ENCODE results near the gene CALY.
A peak's percentile ranks its signal among the peaks of the same experiment; 100 is the strongest.
"Not testable (repeated sequence)": the region's sequence is repeated elsewhere in the genome, so short reads cannot be mapped to it uniquely, and the experiment has no call there.

Gene CALY

GRCh38 chr10:133370030-133370786, 33.5 kb upstream of the CALY start:
- no peak overlapping the region for H2AFZ ChIP-seq (ENCODE audit: low read length)
- peaks cover 8% of the 10 kb centered on the region; the same call in 1 of the 2 replicates for H3K36me3 ChIP-seq (ENCODE audit: insufficient read depth, low read length)
- H3K9ac ChIP-seq (ENCODE audit: low read depth, low read length, poor library complexity, severe bottlenecking): no peak overlapping the region
- H3K79me2 ChIP-seq (ENCODE audit: insufficient read depth, low read length): peaks cover 19% of the 10 kb centered on the region
- H3K4me2 ChIP-seq (ENCODE audit: low read depth, low read length, poor library complexity, severe bottlenecking): peak overlapping the region; percentile 25
- TF ChIP-seq EZH2phosphoT487 (IDR thresholded peaks at IDR 0.05; ENCODE audit: borderline replicate concordance) (no peak), CTCF (conservative IDR thresholded peaks at IDR 0.05; ENCODE audit: low read length) (no peak)
- no peaks in the 10 kb centered on the region; the same call in 1 of the 2 replicates for H3F3A ChIP-seq (ENCODE audit: low read depth)
- H4K20me1 ChIP-seq (ENCODE audit: insufficient read depth, low read length, poor library complexity, severe bottlenecking): peaks cover 6% of the 10 kb centered on the region
- no peak overlapping the region for H3K4me3 ChIP-seq (ENCODE audit: low read length, poor library complexity, severe bottlenecking)
- no peaks in the 10 kb centered on the region for H3K27me3 ChIP-seq (ENCODE audit: insufficient read depth, low read length, poor library complexity, severe bottlenecking)
- H3K9me2 ChIP-seq (replicated peaks; ENCODE audit: low read depth, low read length): no peaks in the 10 kb centered on the region
- peaks cover 20% of the 10 kb centered on the region for H3K4me1 ChIP-seq (ENCODE audit: insufficient read depth, low read length, poor library complexity, severe bottlenecking)
- no peaks in the 10 kb centered on the region for H3K9me3 ChIP-seq (ENCODE audit: insufficient read depth, low read depth, low read length)

GRCh38 chr10:133368153-133368552, 31.5 kb upstream of the CALY start:
- Histone ChIP-seq H3K9me3 (ENCODE audit: insufficient read depth, low read depth, low read length) (no peaks in the 10 kb centered on the region), H3K79me2 (ENCODE audit: insufficient read depth, low read length) (peaks cover 19% of the 10 kb centered on the region), H3K4me2 (ENCODE audit: low read depth, low read length, poor library complexity, severe bottlenecking) (no peak overlapping the region), H3K9me2 (replicated peaks; ENCODE audit: low read depth, low read length) (no peaks in the 10 kb centered on the region), H3K4me3 (ENCODE audit: low read length, poor library complexity, severe bottlenecking) (no peak overlapping the region), H3K4me1 (ENCODE audit: insufficient read depth, low read length, poor library complexity, severe bottlenecking) (peaks cover 11% of the 10 kb centered on the region), H4K20me1 (ENCODE audit: insufficient read depth, low read length, poor library complexity, severe bottlenecking) (peaks cover 6% of the 10 kb centered on the region), H3F3A (ENCODE audit: low read depth) (no peaks in the 10 kb centered on the region), H3K9ac (ENCODE audit: low read depth, low read length, poor library complexity, severe bottlenecking) (peak overlapping the region; percentile 12), H3K27me3 (ENCODE audit: insufficient read depth, low read length, poor library complexity, severe bottlenecking) (no peaks in the 10 kb centered on the region), H3K36me3 (ENCODE audit: insufficient read depth, low read length) (peaks cover 17% of the 10 kb centered on the region; the same call in 1 of the 2 replicates), H2AFZ (ENCODE audit: low read length) (no peak overlapping the region)
- TF ChIP-seq EZH2phosphoT487 (IDR thresholded peaks at IDR 0.05; ENCODE audit: borderline replicate concordance): no peak
- TF ChIP-seq CTCF (conservative IDR thresholded peaks at IDR 0.05; ENCODE audit: low read length): no peak

GRCh38 chr10:133367461-133367860, 30.8 kb upstream of the CALY start:
- not testable (repeated sequence) for H4K20me1 ChIP-seq (ENCODE audit: insufficient read depth, low read length, poor library complexity, severe bottlenecking); H3K4me3 ChIP-seq (ENCODE audit: low read length, poor library complexity, severe bottlenecking); H3K27me3 ChIP-seq (ENCODE audit: insufficient read depth, low read length, poor library complexity, severe bottlenecking); H3K9ac ChIP-seq (ENCODE audit: low read depth, low read length, poor library complexity, severe bottlenecking); H3F3A ChIP-seq (ENCODE audit: low read depth); H2AFZ ChIP-seq (ENCODE audit: low read length); H3K9me3 ChIP-seq (ENCODE audit: insufficient read depth, low read depth, low read length); H3K9me2 ChIP-seq (replicated peaks; ENCODE audit: low read depth, low read length); H3K4me2 ChIP-seq (ENCODE audit: low read depth, low read length, poor library complexity, severe bottlenecking)
- peaks cover 10% of the 10 kb centered on the region for H3K4me1 ChIP-seq (ENCODE audit: insufficient read depth, low read length, poor library complexity, severe bottlenecking)
- peaks cover 22% of the 10 kb centered on the region; the same call in 1 of the 2 replicates for H3K36me3 ChIP-seq (ENCODE audit: insufficient read depth, low read length)
- peaks cover 17% of the 10 kb centered on the region for H3K79me2 ChIP-seq (ENCODE audit: insufficient read depth, low read length)

GRCh38 chr10:133366751-133367150, 30.1 kb upstream of the CALY start:
- Histone ChIP-seq H3K9ac (ENCODE audit: low read depth, low read length, poor library complexity, severe bottlenecking) (no peak overlapping the region), H2AFZ (ENCODE audit: low read length) (no peak overlapping the region), H3K36me3 (ENCODE audit: insufficient read depth, low read length) (peaks cover 22% of the 10 kb centered on the region; the same call in 1 of the 2 replicates), H3K4me2 (ENCODE audit: low read depth, low read length, poor library complexity, severe bottlenecking) (no peak overlapping the region), H3K79me2 (ENCODE audit: insufficient read depth, low read length) (peaks cover 10% of the 10 kb centered on the region; the same call in 1 of the 2 replicates), H3K27me3 (ENCODE audit: insufficient read depth, low read length, poor library complexity, severe bottlenecking) (no peaks in the 10 kb centered on the region), H3K9me3 (ENCODE audit: insufficient read depth, low read depth, low read length) (no peaks in the 10 kb centered on the region), H3F3A (ENCODE audit: low read depth) (peaks cover 3% of the 10 kb centered on the region; the same call in 1 of the 2 replicates), H3K4me3 (ENCODE audit: low read length, poor library complexity, severe bottlenecking) (no peak overlapping the region), H3K9me2 (replicated peaks; ENCODE audit: low read depth, low read length) (no peaks in the 10 kb centered on the region), H3K4me1 (ENCODE audit: insufficient read depth, low read length, poor library complexity, severe bottlenecking) (peaks cover 5% of the 10 kb centered on the region), H4K20me1 (ENCODE audit: insufficient read depth, low read length, poor library complexity, severe bottlenecking) (no peaks in the 10 kb centered on the region)
- TF ChIP-seq CTCF (conservative IDR thresholded peaks at IDR 0.05; ENCODE audit: low read length) (no peak), EZH2phosphoT487 (IDR thresholded peaks at IDR 0.05; ENCODE audit: borderline replicate concordance) (no peak)

All from Loucy (cell line).